GM12878 (cell line): ENCODE measurements around the gene TMEM19. TPM values are rescaled to one million over a fixed set of nuclear protein-coding genes. Genes with fewer than 3 reads are reported as not detected.
A peak's percentile ranks its signal among the peaks of the same experiment; 100 is the strongest.
"Not testable (repeated sequence)": the region's sequence is repeated elsewhere in the genome, so short reads cannot be mapped to it uniquely, and the experiment has no call there.

Experiments
- ATAC-seq: fragments of 200-7000 bp; cut with Tn5 transposase; 3 replicates; pipeline ENCODE4 v1.9.1; 2020; ENCODE audit warnings: mild to moderate bottlenecking, moderate library complexity
- BruUV-seq: library from RNA; stranded (reverse); fragments of 400-500 nt; replicated peaks from 2 replicates; lab custom pipeline; 2021; lab: Mats Ljungman, UMichigan
- CTCF ChIA-PET: fragments of 300-600 bp; sonication (Branson Sonifier 250); formaldehyde crosslinking; extraction: SDS; loops from one replicate; lab custom pipeline; 2021; ENCODE audit warnings: inconsistent platforms; lab: Yijun Ruan, JAX
- POLR2A ChIA-PET: fragments of 350-600 bp; formaldehyde crosslinking; extraction: SDS; loops from one replicate; lab custom pipeline; 2021; ENCODE audit warnings: inconsistent platforms; lab: Charles Lee
- RAD21 ChIA-PET: fragments of 300-600 bp; sonication (Branson Sonifier 250); formaldehyde crosslinking; loops from one replicate; lab custom pipeline; 2023; ENCODE audit warnings: antibody characterized with exemption; ENCODE audit not compliant: unreplicated experiment; lab: Charles Lee
- SMC1A ChIA-PET: fragments of 300-600 bp; sonication (Branson Sonifier 250); formaldehyde crosslinking; loops from one replicate; lab custom pipeline; 2023; ENCODE audit not compliant: unreplicated experiment, uncharacterized antibody; lab: Charles Lee
- DNase-seq: peaks from one replicate; pipeline ENCODE4 v3.0.0-alpha.2; 2011; ENCODE audit warnings: low read depth, low spot score
- FAIRE-seq: peaks from 3 replicates; lab custom pipeline; 2011; peaks lifted over from hg19 to GRCh38; lab: Jason Lieb, UNC
- H2AFZ ChIP-seq: 2 replicates; pipeline ENCODE4 v1.6.0; 2011; ENCODE audit warnings: low read depth, low read length, control low read depth; ENCODE audit not compliant: control insufficient read depth
- H3K27ac ChIP-seq: 2 replicates; pipeline ENCODE4 v1.5.1; 2011; ENCODE audit warnings: control low read depth; ENCODE audit not compliant: control insufficient read depth, insufficient read depth
- H3K27me3 ChIP-seq, 2 experiments: replicated peaks in 1 of 2; 2 replicates each; pipeline versions ENCODE4 v1.6.0 to v1.6.1; 2011; ENCODE audit warnings: low read length in 1 of 2; ENCODE audit not compliant: control insufficient read depth in 2 of 2, insufficient read depth in 2 of 2
- H3K36me3 ChIP-seq, 2 experiments: 2 replicates each; pipeline ENCODE4 v1.5.1; 2011; ENCODE audit warnings: low read length in 1 of 2; ENCODE audit not compliant: control insufficient read depth in 2 of 2, insufficient read depth in 2 of 2
- H3K4me1 ChIP-seq: 2 replicates; pipeline ENCODE4 v1.6.1; 2011; ENCODE audit warnings: mild to moderate bottlenecking, low read length, moderate library complexity, mixed read lengths; ENCODE audit not compliant: control insufficient read depth, insufficient read depth
- H3K4me2 ChIP-seq: 2 replicates; pipeline ENCODE4 v1.6.0; 2011; ENCODE audit warnings: control low read depth; ENCODE audit not compliant: control insufficient read depth, insufficient read depth
- H3K4me3 ChIP-seq: fragments of 200-600 bp; sonication (generic); 2 replicates; pipeline ENCODE4 v1.5.1; 2016
- H3K79me2 ChIP-seq: 2 replicates; pipeline ENCODE4 v1.6.0; 2011; ENCODE audit warnings: low read length; ENCODE audit not compliant: control insufficient read depth, insufficient read depth
- H3K9ac ChIP-seq: 2 replicates; pipeline ENCODE4 v1.8.0; 2011; ENCODE audit warnings: low read length, control low read depth, mixed read lengths; ENCODE audit not compliant: control insufficient read depth, insufficient read depth
- H3K9me3 ChIP-seq: replicated peaks from 3 replicates; pipeline ENCODE4 v1.5.1; 2011; ENCODE audit warnings: mild to moderate bottlenecking, low read length; ENCODE audit not compliant: control insufficient read depth, insufficient read depth
- H4K20me1 ChIP-seq: 2 replicates; pipeline ENCODE4 v1.6.0; 2011; ENCODE audit not compliant: control insufficient read depth, insufficient read depth
- CBX5 ChIP-seq: sonication (generic); IDR thresholded peaks from 2 replicates; pipeline ENCODE4 v1.6.1; 2016; ENCODE audit warnings: low read depth, moderate library complexity, mild to moderate bottlenecking, inconsistent platforms
- IRF4 ChIP-seq: IDR thresholded peaks from 2 replicates; pipeline ENCODE4 v1.6.1; 2011; ENCODE audit warnings: low read depth, low read length
- MEF2B ChIP-seq: fragments of 450-650 bp; IDR thresholded peaks from 2 replicates; pipeline ENCODE4 v1.6.1; 2018; ENCODE audit warnings: mild to moderate bottlenecking, moderate library complexity; ENCODE audit not compliant: partially characterized antibody, poor library complexity, severe bottlenecking
- MTA2 ChIP-seq: fragments of 450-650 bp; IDR thresholded peaks from 2 replicates; pipeline ENCODE4 v1.6.1; 2016; ENCODE audit warnings: low read depth, mild to moderate bottlenecking, moderate library complexity
- NRF1 ChIP-seq: conservative IDR thresholded peaks from 2 replicates; pipeline ENCODE4 v1.6.1; 2011; ENCODE audit warnings: mild to moderate bottlenecking, low read depth, low read length, improper control_type of control experiment
- RBBP5 ChIP-seq: fragments of 200-600 bp; sonication (generic); conservative IDR thresholded peaks from 2 replicates; pipeline ENCODE4 v1.6.1; 2016
- USF2 ChIP-seq: IDR thresholded peaks from 2 replicates; pipeline ENCODE4 v1.6.1; 2011; ENCODE audit warnings: low read depth, low read length, improper control_type of control experiment, borderline replicate concordance
- WGBS: methylation state at CpG from one replicate; pipeline ENCODE4 v1.1.6; 2016; ENCODE audit warnings: low lambda C conversion rate; ENCODE audit not compliant: insufficient replicate concordance, insufficient coverage; ENCODE audit errors: missing lambda C conversion rate; 5-methylcytosine and 5-hydroxymethylcytosine counted together
- in situ Hi-C: fragments of 300-500 bp; cut with MboI; formaldehyde crosslinking; loops from 9 replicates; pipeline ENCODE4 v1.14.3; 2018; ENCODE audit warnings: mixed read lengths
- intact Hi-C: fragments of 100-400 bp; cut with micrococcal nuclease; formaldehyde crosslinking; loops from one replicate; pipeline ENCODE4 v1.14.2; 2022; ENCODE audit not compliant: unreplicated experiment
- polyA plus RNA-seq, 11 experiments: library from polyadenylated mRNA; depleted of rRNA in 4 of 11; unstranded in 6 of 11; stranded (reverse) in 5 of 11; fragments of >200 nt; fragmentation: Nextera tagmentation in 4 of 11; fragmentation: Illumina TruSeq in 1 of 11; extraction: Ambion mirVana in 4 of 11; extraction: Trizol in 1 of 11; gene quantifications; 1 replicate in 1 of 11; 2 replicates in 10 of 11; pipeline versions ENCODE4 v1.2.1 to v1.2.3, GENCODE V29; 2011 to 2016; ENCODE audit warnings: inconsistent platforms in 2 of 11, missing spikeins in 2 of 11, low read depth in 1 of 11
- total RNA-seq, 4 experiments: library from RNA; depleted of rRNA in 3 of 4; stranded (reverse); fragments of >200 nt in 3 of 4; fragmentation: Illumina TruSeq in 1 of 4; extraction: Trizol in 1 of 4; gene quantifications; 2 replicates each; pipeline versions ENCODE4 v1.2.1 to v1.2.3, GENCODE V29; 2013 to 2021
- TF ChIP-seq, protein P1 (sequence below): IDR thresholded peaks from 2 replicates; pipeline ENCODE4 v1.6.1; 2011; ENCODE audit warnings: borderline replicate concordance, low read depth, mild to moderate bottlenecking, moderate library complexity, low read length; ENCODE audit not compliant: insufficient read depth, poor library complexity, severe bottlenecking
- TF ChIP-seq, protein P2 (sequence below): fragments of 450-650 bp; IDR thresholded peaks from 2 replicates; pipeline ENCODE4 v1.6.1; 2017; ENCODE audit warnings: borderline replicate concordance

The TMEM19 gene
- total and polyA plus RNA-seq, 10 of the 15 experiments (the other 5 are each of a cell fraction or from before 2014, with no cell fraction given), result 26.7 to 54.9 (median 39.3) TPM

DNA sequence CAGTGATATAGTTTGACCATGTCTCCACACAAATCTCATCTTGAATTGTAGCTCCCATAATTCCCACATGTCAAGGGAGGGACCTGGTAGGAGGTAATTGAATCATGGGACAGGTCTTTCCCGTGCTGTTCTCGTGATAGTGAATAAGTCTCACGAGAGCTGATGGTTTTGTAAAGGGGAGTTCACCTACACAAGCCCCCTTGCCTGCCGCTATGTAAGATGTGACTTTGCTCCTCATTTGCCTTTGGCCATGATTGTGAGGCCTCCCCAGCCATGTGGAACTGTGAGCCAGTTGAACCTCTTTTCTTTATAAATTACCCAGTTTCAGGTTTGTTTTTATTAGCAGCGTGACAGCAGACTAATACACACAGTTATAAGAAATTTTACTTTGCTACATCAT lies 7.8 kb downstream of the TMEM19 start:
- H3K4me1 ChIP-seq, result peaks cover 36% of the 10 kb centered on the region
- peaks cover 37% of the 10 kb centered on the region for H3K79me2 ChIP-seq
- H3K27me3 ChIP-seq, H4K20me1 ChIP-seq, FAIRE-seq, in situ Hi-C loops, H3K9me3 ChIP-seq, intact Hi-C loops, H3K36me3 ChIP-seq, BruUV-seq, DNase-seq: not testable (repeated sequence)
- WGBS, result 6% methylated on average over 5 of the region's 5 CpGs
- H3K4me3 ChIP-seq, result peak overlapping the region; percentile 30; the same call in 1 of the 2 replicates
- ATAC-seq, result peak; percentile 39
- SMC1A ChIA-PET, result interaction anchor here (0.7 to 1.4 kb wide), 7 partner anchors 21 to 87 kb away, joined by 3 to 6 read pairs (median 3); partner anchors contain the start of genes THAP2 and ZFC3H1
- TF ChIP-seq CBX5, result peak; percentile 45; the same call in 1 of the 2 replicates
- POLR2A ChIA-PET, result interaction anchor here (1.0 kb wide), 1 partner anchor 31 kb away, joined by 3 read pairs; the partner anchor contains the start of gene ZFC3H1
- H3K9ac ChIP-seq, result peak overlapping the region; percentile 40; the same call in 1 of the 2 replicates
- CTCF ChIA-PET, result interaction anchor here (1.2 kb wide), 1 partner anchor 29 kb away, joined by 3 read pairs; the partner anchor contains the start of gene THAP2
- H3K4me2 ChIP-seq, result peak overlapping the region; percentile 90
- peak overlapping the region; percentile 78 for H3K27ac ChIP-seq
- peak overlapping the region; percentile 61 for H2AFZ ChIP-seq
- RAD21 ChIA-PET, result interaction anchor here (1.4 to 3.2 kb wide), 2 partner anchors 8 to 54 kb away, joined by 5 to 14 read pairs; partner anchors contain the start of gene TMEM19

DNA sequence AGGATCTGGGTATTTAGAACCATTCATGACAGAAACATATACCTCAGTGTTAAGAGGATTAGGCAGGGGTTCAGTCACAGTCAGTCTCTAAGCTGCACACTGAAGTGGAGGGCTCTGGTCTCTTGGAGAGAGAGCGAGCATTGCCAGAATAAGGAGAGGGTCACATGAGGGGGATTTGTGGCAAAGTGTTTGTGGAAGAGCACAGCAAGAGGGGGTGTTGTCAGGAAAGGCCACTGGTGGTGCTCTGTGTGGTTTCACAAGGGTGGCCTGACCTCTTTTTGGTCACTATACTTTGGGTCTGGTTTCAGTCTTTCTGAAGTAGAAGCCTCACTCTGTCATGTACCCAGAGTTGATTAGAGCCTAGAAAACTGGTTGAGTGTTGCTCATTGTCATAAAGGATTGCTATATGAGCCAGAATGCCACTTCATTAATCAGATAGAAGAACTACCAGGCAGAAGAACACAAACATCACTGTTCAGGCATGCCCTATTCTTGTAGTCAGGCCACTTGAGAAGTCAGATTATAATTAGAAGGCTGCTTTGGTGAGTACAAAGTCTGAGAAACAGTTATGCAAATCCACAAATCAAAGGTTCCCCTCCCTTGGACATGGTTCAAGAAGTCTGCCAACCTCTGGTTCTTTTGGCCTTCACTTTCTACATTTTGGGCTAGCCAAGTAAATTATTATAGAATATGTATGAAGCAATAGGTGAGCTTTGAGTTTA lies 8.4 kb downstream of the TMEM19 start:
- Histone ChIP-seq H3K4me1 (peaks cover 35% of the 10 kb centered on the region), H3K9me3 (no peaks in the 10 kb centered on the region), H3K27me3 (no peaks in the 10 kb centered on the region), H4K20me1 (no peaks in the 10 kb centered on the region), H3K4me2 (peak overlapping the region; percentile 90), H3K9ac (peak overlapping the region; percentile 40; the same call in 1 of the 2 replicates), H3K36me3 (peaks cover 0 to 7% of the 10 kb centered on the region in 2 experiments; a peak in 3 of 4 replicates), H3K27ac (peak overlapping the region; percentile 78), H3K4me3 (peak overlapping the region; percentile 30; the same call in 1 of the 2 replicates), H2AFZ (peak overlapping the region; percentile 61), H3K79me2 (peaks cover 31% of the 10 kb centered on the region)
- peak; percentile 79 for DNase-seq
- in situ Hi-C loops (no loop called here), intact Hi-C loops (no loop called here)
- peak; percentile 86 for ATAC-seq
- FAIRE-seq, result peak; percentile 65
- ChIA-PET CTCF (interaction anchor here (1.2 to 2.2 kb wide), 5 partner anchors 12 to 85 kb away, joined by 3 to 7 read pairs (median 3); partner anchors contain the start of gene THAP2), SMC1A (interaction anchor here (0.6 to 2.8 kb wide), 12 partner anchors 8 to 262 kb away, joined by 3 to 16 read pairs (median 3); partner anchors contain the start of genes THAP2, TMEM19 and ZFC3H1), POLR2A (interaction anchor here (0.7 to 1.0 kb wide), 2 partner anchors 31 to 32 kb away, joined by 3 read pairs; partner anchors contain the start of gene ZFC3H1), RAD21 (interaction anchor here (1.0 to 3.2 kb wide), 4 partner anchors 8 to 60 kb away, joined by 4 to 14 read pairs (median 4); partner anchors contain the start of genes RAB21 and TMEM19)
- BruUV-seq, result no TSS peak
- 0% methylated on average over 1 of the region's 1 CpG for WGBS
- TF ChIP-seq, protein P1, sequence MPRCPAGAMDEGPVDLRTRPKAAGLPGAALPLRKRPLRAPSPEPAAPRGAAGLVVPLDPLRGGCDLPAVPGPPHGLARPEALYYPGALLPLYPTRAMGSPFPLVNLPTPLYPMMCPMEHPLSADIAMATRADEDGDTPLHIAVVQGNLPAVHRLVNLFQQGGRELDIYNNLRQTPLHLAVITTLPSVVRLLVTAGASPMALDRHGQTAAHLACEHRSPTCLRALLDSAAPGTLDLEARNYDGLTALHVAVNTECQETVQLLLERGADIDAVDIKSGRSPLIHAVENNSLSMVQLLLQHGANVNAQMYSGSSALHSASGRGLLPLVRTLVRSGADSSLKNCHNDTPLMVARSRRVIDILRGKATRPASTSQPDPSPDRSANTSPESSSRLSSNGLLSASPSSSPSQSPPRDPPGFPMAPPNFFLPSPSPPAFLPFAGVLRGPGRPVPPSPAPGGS, result no peak
- TF ChIP-seq NRF1 (no peak), IRF4 (0 out of 2 replicates have a peak, but pooled peaks have one; percentile 33), USF2 (no peak), MEF2B (peak; percentile 62), MTA2 (peak; percentile 55; the same call in 1 of the 2 replicates), RBBP5 (no peak)
- TF ChIP-seq, protein P2, sequence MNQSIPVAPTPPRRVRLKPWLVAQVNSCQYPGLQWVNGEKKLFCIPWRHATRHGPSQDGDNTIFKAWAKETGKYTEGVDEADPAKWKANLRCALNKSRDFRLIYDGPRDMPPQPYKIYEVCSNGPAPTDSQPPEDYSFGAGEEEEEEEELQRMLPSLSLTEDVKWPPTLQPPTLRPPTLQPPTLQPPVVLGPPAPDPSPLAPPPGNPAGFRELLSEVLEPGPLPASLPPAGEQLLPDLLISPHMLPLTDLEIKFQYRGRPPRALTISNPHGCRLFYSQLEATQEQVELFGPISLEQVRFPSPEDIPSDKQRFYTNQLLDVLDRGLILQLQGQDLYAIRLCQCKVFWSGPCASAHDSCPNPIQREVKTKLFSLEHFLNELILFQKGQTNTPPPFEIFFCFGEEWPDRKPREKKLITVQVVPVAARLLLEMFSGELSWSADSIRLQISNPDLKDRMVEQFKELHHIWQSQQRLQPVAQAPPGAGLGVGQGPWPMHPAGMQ, result no peak
